Right forelimb (tissue), 1 donor: ENCODE measurements around the gene LRRC26.

ENCODE experiments used
- DNase-seq: peaks from one replicate; pipeline ENCODE4 v3.0.0-alpha.2; 2018

Gene LRRC26

DNA sequence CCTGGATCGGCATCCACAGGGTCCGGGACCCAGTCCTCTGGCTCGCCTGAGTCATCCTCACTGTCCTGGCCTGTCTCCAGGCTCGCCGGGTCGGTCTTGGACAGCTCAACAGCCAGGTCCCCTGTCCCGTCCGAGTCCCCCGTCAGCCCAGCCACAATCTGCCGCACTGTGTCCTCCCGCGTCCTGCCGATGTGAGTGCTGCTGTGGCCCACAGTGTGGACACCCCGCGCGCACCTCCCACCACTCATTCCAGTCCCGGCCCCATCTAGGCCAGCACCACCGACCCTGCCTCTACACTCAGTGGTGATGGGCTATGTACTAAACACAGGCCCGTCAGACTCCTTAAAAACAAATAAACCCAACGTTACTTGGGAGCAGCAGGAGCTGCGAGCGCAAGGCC lies 11.8 kb upstream of the LRRC26 start:
- no peak for DNase-seq

- no peak for DNase-seq
These were observed 10.6 kb upstream of the LRRC26 start for GRCh38 chr9:137180491-137180890.

GRCh38 chr9:137179761-137180160 lies 9.9 kb upstream of the LRRC26 start:
- DNase-seq: no peak

GRCh38 chr9:137178939-137179630 lies 9.2 kb upstream of the LRRC26 start:
- DNase-seq: no peak

GRCh38 chr9:137178201-137178938 lies 8.5 kb upstream of the LRRC26 start:
- DNase-seq: no peak

DNA sequence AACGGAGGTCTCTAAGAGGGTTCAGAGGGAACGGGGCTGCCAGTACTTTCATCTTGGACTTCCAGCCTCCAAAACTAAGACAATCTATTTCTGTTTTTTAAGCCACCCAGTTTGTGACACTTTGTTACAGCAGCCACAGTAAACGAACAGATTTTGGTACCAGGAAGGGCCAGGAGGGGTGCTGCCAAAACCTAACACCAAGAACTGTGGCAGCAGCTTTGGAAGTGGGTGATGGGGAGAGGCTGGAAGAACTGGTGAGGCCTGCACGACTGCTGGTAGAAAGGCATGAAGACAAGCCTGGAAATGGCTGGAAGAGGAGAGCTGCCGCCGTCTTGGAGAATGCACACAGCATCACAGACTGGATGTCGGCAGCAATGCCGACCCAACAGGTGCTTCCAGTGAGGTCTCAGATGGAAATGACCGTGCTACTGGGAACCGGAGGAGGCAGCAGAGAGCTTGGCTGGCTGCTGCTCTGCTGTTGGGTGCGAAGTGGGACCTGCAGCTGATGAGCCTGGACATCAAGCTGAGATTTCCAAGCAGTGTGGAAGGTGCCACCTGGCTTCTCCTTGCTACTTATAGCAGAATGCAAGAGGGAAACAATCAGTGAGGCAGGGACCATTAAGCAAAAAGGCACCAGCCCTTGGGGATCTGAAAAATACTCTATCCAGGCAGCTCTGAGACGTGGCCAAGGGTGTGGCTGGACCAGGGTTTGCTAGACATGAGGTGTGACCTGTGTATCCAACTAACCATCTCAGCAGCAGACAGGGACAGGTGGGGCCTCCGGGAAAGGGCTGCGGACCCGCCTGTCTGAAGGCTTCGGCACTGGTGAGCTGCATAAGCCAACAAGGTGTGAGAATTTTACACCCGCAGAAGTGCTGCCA lies 6.7 kb upstream of the LRRC26 start:
- no peak for DNase-seq

- no peak for DNase-seq
These were observed 5.6 kb upstream of the LRRC26 start for GRCh38 chr9:137175345-137175961.

DNA sequence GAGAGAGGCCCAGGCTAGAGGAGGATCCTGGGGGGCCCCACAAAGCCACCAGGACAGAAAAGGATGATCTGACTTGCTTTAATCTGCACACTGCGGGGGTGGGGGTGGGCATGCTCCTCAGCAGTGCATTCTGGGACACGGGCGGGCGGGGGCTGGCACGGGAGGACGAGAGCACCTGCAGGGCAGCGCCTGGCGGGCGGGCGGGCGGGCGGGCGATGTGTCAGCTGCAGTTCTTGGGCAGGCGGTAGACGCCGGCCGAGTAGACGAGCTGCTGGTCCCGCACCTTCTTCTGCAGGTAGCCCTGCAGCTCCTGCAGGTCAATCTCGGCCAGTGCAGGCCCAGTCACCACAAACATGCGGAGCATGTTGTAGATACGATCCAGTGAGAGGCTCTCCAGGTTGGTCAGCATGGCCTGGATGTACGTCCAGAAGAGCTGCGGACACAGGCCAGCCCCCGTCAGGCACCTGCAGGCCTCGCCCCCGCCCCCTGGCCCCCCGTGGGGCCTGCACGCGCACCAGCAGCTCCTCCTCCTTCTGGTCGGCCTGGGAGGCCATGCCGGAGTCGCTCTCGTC lies 5.0 kb upstream of the LRRC26 start:
- DNase-seq: no peak

- no peak for DNase-seq
These were observed 4.2 kb upstream of the LRRC26 start for GRCh38 chr9:137173796-137174664.

DNA sequence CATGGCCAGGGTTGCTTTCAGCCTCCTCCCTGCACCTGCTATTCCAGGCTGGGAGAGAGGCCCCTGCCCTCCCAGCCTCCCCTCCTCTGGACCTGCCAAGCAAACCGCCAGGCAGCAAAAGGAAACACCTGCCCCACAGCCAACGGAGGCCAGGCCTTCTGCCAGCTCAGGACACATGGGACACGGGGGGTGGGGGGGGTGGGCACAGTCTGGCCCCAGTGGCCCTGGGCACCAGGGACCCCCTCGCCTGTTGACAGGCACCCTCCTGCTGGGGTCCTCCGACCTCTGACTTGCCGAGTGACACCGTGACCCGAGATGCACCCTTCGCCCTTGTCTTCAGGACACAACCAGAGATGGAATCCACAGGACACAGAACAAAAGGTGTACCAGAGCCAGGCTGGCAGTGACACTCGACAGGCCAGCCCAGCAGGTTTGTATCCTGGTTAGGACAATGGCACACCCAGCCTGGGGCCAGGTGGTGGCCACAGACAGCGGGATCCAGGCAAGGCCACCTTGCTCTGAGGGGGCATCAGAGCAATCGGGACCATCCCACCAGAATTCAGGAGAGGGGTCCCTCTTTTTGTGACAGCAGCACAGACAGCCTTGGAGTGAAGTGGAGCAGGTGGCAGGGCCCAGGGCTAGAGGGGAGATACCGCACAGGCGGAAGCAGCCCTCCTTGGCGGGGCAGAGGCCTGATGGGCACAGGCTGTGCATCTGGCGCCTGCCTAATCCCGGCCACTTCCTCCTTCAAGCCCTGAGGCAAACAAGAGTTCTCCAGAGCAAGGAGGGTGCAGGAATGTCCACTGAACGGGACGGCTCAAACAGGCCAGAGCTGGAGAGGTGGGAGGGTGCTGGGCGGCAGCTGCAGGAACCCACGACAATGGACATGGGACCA lies 3.3 kb upstream of the LRRC26 start:
- no peak for DNase-seq

DNA sequence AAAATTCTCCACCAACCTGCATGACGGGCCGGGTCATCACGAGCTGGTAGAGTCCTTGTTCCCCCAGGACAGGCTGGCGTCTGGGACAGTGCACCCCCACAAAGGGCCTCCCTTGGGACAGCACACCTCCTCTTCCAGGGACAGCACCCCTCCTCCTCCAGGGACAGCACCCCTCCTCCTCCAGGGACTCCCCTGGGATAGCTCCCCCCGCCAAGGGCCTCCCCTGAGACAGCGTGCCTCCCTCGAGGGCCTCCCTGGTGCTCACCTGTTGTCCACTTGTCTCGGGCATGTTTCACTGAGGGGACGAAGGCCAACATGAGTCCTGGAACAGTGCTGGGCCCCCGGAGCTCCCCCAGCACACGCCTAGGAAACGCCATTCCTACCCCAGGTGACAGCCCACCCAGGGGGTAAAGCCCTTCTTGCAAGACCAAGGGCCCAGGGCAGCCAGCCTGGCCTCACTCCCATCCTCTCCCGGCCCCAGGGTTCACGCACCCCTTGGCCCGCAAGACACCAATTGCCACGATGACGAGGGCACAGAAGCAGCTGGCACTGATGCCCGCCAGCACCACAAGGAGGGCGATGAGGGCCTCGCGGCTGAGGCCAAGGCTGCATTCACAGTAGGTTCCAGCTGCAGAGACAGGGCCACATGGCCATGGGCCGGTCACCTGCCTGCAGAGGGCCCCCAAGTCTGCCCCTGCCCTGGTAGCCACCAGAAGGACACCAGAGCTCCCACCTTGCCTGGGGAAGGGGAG lies 1.5 kb upstream of the LRRC26 start:
- DNase-seq: no peak

DNA sequence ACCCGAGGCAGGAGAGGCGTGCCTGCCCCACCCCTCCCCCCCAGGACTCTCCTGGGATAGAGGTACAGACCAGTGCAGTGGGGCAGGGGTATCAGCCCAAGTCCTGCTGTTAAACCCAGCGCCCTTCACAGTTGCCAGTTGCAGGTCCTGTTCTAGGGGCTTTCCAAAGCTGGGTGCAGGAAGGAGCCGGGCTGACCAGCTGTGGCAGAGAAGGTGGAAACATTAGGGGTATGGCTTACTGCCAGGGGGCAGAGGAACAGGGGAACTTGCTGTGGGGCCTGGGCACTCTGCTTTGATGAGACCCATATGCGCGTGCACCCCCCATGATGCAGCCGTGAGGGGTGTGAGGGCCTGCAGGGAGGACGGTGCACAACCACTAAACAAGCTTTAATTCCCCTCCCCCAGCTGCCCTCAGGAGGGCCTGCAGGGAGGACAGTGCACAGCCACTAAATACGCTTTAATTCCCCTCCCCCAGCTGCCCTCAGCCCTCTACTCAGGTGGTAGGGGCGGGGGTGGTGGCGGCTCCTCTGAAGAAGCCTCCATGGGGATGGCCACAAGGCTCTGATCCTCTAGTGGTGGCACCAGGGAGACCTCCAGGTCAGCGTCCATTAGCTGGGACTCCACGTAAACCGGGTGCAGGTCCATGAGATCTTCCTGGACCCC lies 766 bp upstream of the LRRC26 start:
- DNase-seq: no peak

DNA sequence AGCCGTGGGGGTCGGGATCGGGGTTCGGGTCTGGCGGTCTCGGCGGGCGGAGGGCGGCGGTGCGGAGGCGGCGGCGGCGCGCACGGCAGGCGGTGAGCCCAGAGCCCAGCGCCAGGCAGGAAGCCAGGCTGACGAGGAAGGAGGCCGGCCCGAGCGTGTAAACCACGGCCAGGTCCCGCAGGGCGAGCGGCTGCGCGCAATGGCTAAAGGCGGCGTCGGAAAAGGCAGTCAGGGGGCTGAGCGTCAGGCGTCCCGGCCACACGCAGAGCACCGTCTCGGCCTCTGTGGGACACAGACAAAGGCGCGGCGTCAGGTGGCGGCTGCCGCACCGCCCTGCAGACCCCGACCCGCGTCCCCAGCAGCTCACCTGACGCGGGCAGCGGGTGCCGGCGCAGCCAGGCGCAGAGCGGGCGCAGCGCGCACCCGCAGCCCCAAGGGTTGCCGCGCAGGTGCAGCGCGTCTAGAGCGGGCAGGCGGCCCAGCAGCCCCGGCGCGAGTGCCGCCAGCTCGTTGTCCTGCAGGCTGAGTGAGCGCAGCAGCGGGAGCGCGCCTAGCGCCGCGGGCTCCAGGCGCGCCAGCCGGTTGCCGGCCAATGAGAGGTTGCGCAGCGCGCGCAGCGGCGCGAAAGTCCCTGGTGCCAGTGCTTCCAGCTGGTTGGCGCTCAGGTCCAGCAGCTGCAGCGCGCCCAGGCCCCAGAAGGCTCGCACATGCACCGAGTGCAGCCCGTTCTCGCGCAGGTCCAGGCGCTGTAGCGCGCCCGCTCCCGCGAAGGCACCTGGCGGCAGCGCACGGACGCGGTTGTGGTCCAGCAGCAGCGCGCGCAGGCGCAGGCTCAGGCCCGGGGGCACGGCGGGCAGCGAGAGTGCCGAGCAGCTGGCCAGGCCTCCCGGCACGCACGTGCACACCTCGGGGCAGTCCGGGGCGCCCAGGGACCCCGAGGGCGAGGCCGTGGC lies 671 bp downstream of the LRRC26 start:
- no peak for DNase-seq

DNA sequence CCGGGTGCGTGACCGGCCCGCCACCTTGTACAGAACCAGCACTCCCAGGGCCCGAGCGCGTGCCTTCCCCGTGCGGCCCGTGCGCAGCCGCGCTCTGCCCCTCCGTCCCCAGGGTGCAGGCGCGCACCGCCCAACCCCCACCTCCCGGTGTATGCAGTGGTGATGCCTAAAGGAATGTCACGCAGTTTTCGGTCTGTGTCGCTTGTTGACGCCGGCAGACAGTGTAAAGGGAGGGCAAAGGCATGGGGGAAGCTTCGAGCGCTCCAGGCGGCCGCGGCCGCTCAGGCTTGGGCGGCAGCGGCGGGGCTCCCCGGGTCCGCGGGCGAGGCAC lies 1.3 kb downstream of the LRRC26 start:
- DNase-seq: no peak

DNA sequence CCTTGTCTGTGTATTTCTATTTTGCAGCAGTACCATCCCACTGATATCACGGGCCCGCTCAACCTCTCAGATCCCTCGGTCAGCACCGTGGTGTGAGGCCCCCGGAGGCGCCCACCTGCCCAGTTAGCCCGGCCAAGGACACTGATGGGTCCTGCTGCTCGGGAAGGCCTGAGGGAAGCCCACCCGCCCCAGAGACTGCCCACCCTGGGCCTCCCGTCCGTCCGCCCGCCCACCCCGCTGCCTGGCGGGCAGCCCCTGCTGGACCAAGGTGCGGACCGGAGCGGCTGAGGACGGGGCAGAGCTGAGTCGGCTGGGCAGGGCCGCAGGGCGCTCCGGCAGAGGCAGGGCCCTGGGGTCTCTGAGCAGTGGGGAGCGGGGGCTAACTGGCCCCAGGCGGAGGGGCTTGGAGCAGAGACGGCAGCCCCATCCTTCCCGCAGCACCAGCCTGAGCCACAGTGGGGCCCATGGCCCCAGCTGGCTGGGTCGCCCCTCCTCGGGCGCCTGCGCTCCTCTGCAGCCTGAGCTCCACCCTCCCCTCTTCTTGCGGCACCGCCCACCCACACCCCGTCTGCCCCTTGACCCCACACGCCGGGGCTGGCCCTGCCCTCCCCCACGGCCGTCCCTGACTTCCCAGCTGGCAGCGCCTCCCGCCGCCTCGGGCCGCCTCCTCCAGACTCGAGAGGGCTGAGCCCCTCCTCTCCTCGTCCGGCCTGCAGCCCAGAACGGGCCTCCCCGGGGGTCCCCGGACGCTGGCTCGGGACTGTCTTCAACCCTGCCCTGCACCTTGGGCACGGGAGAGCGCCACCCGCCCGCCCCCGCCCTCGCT lies 1.9 kb downstream of the LRRC26 start:
- no peak for DNase-seq

- DNase-seq: no peak
These were observed 2.5 kb downstream of the LRRC26 start for GRCh38 chr9:137167277-137167746.
